NOMO-1 treated with dmso at 0.1 percent for 144 hours (cell line): ENCODE measurements around the gene ZNF175.
"Not testable (repeated sequence)": the region's sequence is repeated elsewhere in the genome, so short reads cannot be mapped to it uniquely, and the experiment has no call there.

Experiments used
- DNase-seq: peaks from one replicate; lab custom pipeline; 2025; ENCODE audit not compliant: unreplicated experiment; lab: John Stamatoyannopoulos, UW

Gene ZNF175

DNA sequence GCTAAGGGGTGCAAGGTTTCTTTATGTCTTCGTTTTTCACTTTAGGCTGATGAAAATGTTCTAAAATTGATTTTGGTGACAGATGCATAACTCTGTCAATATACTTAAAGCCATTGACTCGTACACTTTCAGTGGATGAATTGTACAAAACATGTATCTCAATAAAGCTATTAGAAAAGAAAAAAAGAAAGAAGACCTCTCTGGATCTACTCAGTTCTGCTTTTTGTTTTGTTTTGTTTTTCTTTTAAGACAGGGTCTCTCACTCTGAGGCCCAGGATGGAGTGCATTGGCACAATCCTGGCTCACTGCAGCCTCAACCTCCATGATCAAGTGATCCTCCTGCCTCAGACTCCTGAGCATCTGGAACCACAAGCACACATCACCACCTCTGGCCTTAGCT, 55.6 kb downstream of the ZNF175 start:
- DNase-seq: no peak

GRCh38 chr19:51627491-51628138, 56.5 kb downstream of the ZNF175 start:
- no peak for DNase-seq

DNA sequence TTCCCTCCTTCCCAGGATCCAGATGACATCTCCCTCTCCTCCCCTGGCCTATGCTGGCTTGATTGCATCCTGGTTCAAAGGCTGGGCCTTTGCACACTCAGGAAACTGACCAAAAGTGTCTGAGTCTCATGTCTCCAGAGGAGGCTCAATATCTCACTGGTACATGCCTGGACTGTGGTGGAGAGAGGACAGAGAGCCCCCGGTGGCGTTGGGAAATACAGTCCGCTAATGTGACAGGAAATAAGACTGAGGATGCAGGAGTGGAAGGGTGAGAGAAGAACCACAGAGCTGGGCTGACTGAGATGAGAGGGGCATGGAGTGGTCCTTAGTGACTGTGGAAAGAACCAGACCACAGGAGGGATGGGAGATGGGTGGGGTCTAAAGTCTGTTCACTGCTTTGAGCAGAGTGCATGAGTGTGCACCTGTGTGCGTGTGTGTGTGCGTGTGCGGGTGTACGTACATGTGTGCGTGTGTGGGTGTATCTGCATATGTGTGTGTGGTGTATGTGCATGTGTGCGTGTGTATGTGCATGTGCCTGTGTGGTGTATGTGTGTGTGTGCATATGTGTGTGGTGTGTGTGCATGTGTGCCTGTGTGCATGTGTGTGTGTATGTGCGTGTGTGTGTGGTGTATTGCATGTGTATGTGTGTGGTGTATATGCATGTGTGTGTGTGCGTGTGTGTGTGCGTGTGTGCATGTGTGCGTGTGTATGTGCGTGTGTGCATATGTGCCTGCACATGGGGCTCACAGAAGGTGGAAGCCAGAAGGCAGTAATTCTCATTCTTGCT, 57.3 kb downstream of the ZNF175 start:
- no peak for DNase-seq

GRCh38 chr19:51630315-51630714, 59.2 kb downstream of the ZNF175 start, which contains the start of gene SIGLEC5:
TSS of gene SIGLEC5 (minus strand) at chr19:51630401. CDS start at chr19:51630335, 66 bp downstream.
- DNase-seq: not testable (repeated sequence)

DNA sequence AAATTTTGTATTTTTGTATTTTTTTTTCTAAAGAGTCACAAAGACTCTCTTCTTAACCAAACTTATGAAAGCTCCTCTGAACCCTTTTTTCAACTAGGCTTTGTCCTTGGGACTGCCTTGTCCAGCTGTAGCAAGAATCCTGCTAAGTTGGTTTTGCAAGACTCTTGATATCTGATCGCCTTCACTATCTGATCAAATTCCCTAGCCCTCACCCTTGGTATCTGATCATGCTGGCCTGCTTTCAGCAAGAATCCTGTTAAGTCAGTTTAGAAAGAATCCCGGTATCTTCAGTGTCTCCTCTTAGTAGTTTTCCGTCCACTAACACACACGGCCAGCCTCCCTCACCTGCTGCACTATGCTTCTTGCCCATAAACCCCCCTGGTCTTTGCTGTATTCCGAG, 61.0 kb downstream of the ZNF175 start:
- no peak for DNase-seq

DNA sequence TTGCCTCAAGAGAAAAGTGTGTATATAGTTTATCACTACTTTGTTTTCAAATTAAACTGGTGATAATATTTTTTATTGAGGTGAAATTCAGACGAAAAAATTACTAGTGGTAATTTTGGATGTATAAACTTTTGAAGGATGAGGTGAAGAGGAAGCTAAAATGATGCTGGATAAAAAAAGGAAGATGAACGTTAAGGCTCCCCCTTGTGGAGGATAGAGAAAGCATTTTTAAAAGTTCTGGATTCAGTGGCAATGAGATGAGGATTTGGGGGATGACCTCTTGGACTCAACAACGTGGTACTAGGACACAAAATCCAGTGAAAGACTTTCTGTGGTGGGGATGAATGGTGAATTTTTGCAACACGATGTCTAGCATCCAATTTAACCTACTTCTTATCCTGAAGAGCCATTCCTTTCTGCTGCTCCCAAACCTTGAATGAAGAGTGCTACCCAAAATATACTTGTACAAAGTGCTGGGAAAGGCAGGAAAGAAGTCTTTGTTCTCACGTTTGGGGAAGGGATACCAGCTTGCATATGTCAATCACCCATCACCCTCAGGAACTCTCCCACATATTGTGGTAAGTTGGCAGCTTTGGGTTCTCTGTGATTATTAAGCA, 66.4 kb downstream of the ZNF175 start:
- DNase-seq: no peak

GRCh38 chr19:51639916-51640315, 68.8 kb downstream of the ZNF175 start:
- DNase-seq: no peak

- DNase-seq: no peak
Observed at GRCh38 chr19:51640386-51640785, 69.3 kb downstream of the ZNF175 start.

- DNase-seq: no peak
Observed at GRCh38 chr19:51641648-51642047, 70.6 kb downstream of the ZNF175 start.
